SK-N-SH treated with all-trans-retinoic acid at 6 μM for 48 hours (cell line): ENCODE measurements around the gene WARS2.

ENCODE experiments used
- ESRRG ChIP-seq: fragments of 250-450 bp; sonication (Bioruptor Pico); IDR thresholded peaks from 2 replicates; pipeline ENCODE4 v1.6.1; 2021; ENCODE audit warnings: mild to moderate bottlenecking
- ZNF8 ChIP-seq: fragments of 450-650 bp; formaldehyde crosslinking; IDR thresholded peaks from 2 replicates; pipeline ENCODE4 v1.5.0; 2020; ENCODE audit warnings: mild to moderate bottlenecking, moderate library complexity

DNA sequence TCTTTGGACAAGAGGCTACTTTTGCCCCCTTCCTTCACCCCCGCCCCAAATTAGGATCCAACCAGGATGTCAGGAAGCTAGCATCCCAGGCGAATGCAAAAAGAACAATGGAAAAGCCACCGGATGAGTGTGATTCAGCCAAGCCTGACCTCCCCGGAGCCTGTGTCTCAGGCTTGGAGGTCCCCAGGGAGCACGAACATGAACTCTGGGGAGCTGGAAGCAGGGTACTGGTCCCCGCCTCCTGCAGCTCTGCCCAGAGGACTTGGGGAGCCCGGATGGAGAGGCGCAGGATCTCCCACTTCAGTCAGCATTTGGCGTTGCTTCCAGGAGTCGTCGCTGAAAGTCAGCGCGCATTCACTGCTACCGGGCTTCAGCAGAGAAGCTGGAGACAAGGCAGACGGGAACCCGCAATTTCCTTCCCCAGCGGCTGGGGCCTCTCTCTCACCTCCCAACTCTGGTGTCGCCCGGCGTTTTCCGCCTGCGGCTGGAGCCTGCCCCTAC is 150.5 kb downstream of the WARS2 start:
- TF ChIP-seq ZNF8 (CRISPR knock-in tag) (no peak), ESRRG (CRISPR knock-in tag) (no peak)
